GM21528 (cell line): ENCODE measurements around the gene MCUR1.

Source experiments
- ATAC-seq: cut with Tn5 transposase; IDR thresholded peaks from one replicate; pipeline ENCODE4 v1.9.1; 2021; ENCODE audit warnings: mild to moderate bottlenecking, moderate library complexity; ENCODE audit not compliant: unreplicated experiment, low FRiP score

The MCUR1 gene

DNA sequence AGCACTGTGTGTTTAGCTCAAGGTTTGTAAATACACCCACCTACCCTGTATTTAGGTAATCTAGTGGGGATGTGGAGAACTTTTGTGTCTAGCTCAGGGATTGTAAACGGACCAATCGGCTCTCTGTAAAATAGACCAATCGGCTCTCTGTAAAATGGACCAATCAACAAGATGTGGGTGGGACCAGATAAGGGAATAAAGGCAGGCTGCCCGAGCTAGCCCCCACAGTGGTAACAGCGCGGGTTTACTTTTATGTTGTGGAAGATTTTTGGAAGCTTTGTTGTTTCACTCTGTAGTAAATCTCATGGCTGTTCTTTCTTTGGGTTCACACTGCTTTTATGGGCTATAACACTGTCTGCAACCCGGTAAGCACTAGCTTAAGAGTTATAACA, 70.6 kb downstream of the MCUR1 start:
- ATAC-seq = no peak

DNA sequence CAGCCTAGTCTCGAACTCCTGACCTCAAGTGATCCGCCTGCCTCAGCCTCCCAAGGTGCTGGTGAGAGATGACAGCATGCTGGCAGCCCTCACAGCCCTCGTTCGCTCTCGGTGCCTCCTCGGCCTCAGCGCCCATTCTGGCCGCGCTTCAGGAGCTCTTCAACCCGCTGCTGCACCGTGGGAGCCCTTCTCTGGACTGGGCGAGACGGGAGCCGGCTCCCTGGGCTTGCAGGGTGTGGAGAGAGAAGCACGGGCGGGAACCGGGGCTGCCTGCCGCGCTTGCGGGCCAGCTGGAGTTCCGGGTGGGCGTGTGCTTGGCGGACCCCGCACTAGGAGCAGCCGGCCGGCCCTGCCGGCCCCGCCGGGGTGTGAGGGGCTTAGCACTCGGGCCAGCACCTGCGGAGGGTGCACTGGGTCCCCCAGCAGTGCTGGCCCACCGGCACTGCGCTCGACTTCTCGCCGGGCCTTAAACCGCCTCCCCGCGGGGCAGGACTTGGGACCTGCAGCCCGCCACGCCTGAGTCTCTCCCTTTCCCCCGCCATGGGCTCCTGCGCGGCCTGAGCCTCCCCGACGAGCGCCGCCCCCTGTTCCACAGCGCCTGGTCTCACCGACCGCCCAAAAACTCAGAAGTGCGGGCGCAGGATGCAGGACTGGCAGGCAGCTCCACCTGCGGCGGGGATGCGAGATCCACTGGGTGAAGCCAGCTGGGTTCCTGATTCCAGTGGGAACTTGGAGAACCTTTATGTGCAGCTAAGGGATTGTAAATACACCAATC, 71.2 kb downstream of the MCUR1 start:
- ATAC-seq = no peak

DNA sequence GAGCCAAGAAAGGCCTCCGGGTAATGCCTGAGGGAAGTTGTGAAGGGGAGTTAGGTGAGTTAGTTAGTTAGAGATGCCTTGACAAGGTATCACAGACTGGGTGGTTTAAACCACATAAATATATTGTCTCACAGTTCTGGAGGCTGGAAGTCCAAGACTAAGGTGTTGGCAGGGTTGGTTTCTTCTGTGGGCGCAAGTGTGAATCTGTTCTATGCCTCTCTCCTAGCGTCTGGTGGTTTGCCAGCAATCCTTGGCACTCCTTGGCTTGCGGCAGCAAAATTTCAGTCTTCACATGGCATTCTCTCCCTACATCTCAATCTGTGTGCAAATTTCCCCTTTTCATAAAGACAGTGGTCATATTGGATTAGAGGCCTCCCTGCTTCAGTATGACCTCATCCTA, 73.0 kb downstream of the MCUR1 start:
- no peak for ATAC-seq
